ENCODE measurements around the gene NAP1L3. TPM values are rescaled to one million over a fixed set of nuclear protein-coding genes. Genes with fewer than 3 reads are reported as not detected.

Gene NAP1L3
- 1 to 10 TPM in 2 of 4 donors, not detected in 2; 2.3 to 5.1 TPM for polyA plus RNA-seq
- long read RNA-seq, donor 1, transcript NAP1L3-201 (1 exons, 2,639 nt): major isoform, 8 of 8 reads
- long read RNA-seq, donor 1, partial matches to known transcripts: 0 of 8 reads
- long read RNA-seq, donor 1, other reads (novel, unspliced or antisense): 0 of 8 reads
- long read RNA-seq, donor 2, partial matches to known transcripts: 0 of 2 reads
- long read RNA-seq, donor 2, other reads (novel, unspliced or antisense): 0 of 2 reads
- long read RNA-seq, donor 3, transcript NAP1L3-201 (1 exons, 2,639 nt): major isoform, 5 of 5 reads
- long read RNA-seq, donor 3, partial matches to known transcripts: 0 of 5 reads
- long read RNA-seq, donor 3, other reads (novel, unspliced or antisense): 0 of 5 reads
- long read RNA-seq, donor 4: 0 reads
- long read RNA-seq, donor 5, transcript NAP1L3-201 (1 exons, 2,639 nt): major isoform, 5 of 5 reads
- long read RNA-seq, donor 5, partial matches to known transcripts: 0 of 5 reads
- long read RNA-seq, donor 5, other reads (novel, unspliced or antisense): 0 of 5 reads
- long read RNA-seq, donor 6, partial matches to known transcripts: 0 of 2 reads
- long read RNA-seq, donor 6, other reads (novel, unspliced or antisense): 0 of 2 reads
- long read RNA-seq, donor 7, transcript NAP1L3-201 (1 exons, 2,639 nt): major isoform, 41 of 41 reads
- long read RNA-seq, donor 7, partial matches to known transcripts: 0 of 41 reads
- long read RNA-seq, donor 7, other reads (novel, unspliced or antisense): 0 of 41 reads
- long read RNA-seq, donor 8, partial matches to known transcripts: 0 of 2 reads
- long read RNA-seq, donor 8, other reads (novel, unspliced or antisense): 0 of 2 reads
- long read RNA-seq, donor 9, partial matches to known transcripts: 0 of 1 reads
- long read RNA-seq, donor 9, other reads (novel, unspliced or antisense): 0 of 1 reads
- long read RNA-seq, donor 10, transcript NAP1L3-201 (1 exons, 2,639 nt): major isoform, 32 of 32 reads
- long read RNA-seq, donor 10, partial matches to known transcripts: 0 of 32 reads
- long read RNA-seq, donor 10, other reads (novel, unspliced or antisense): 0 of 32 reads

GRCh38 chrX:93673056-93673868 is at the start of gene NAP1L3:
Gene NAP1L3 (minus strand): TSS chrX:93673578. CDS start chrX:93673304, 274 bp downstream.
- FAIRE-seq (no peak), DNase-seq (peak in 1 of 2 donors; percentile 42)
- H3K4me3 ChIP-seq (ENCODE audit: low read depth in 1 of 3, low read length in 3 of 3): peak within 1 kb of the TSS in 1 of 3 donors; percentile 45
- peak within 1 kb of the TSS in 2 of 3 donors; percentile 38 to 47 for H3K27ac ChIP-seq (ENCODE audit: low read depth in 1 of 3, low read length in 2 of 3)
- no peaks in the 10 kb centered on the region for H3K36me3 ChIP-seq (ENCODE audit: control insufficient read depth in 3 of 3, insufficient read depth in 2 of 3, low read depth in 1 of 3, low read length in 3 of 3)
- no peaks in the 10 kb centered on the region for H3K4me1 ChIP-seq (ENCODE audit: control insufficient read depth in 3 of 3, insufficient read depth in 2 of 3, low read depth in 1 of 3, low read length in 2 of 3)
- no peaks in the 10 kb centered on the region for H3K9me3 ChIP-seq (ENCODE audit: control insufficient read depth in 2 of 2, insufficient read depth in 1 of 2, low read depth in 1 of 2, low read length in 1 of 2)
- H3K27me3 ChIP-seq (ENCODE audit: control insufficient read depth in 3 of 3, insufficient read depth in 3 of 3, low read length in 3 of 3): no peaks in the 10 kb centered on the region
- 2 to 11% (median 9%) methylated on average over 38 to 51 of the region's 51 CpGs for WGBS, 3 donors

- FAIRE-seq (no peak), DNase-seq (no peak)
- no peak overlapping the region for H3K27ac ChIP-seq (ENCODE audit: low read depth in 1 of 3, low read length in 2 of 3)
- no peaks in the 10 kb centered on the region for H3K27me3 ChIP-seq (ENCODE audit: control insufficient read depth in 3 of 3, insufficient read depth in 3 of 3, low read length in 3 of 3)
- no peaks in the 10 kb centered on the region for H3K9me3 ChIP-seq (ENCODE audit: control insufficient read depth in 2 of 2, insufficient read depth in 1 of 2, low read depth in 1 of 2, low read length in 1 of 2)
- 87 to 93% (median 91%) methylated on average over 4 of the region's 4 CpGs for WGBS, 3 donors
- H3K4me1 ChIP-seq (ENCODE audit: control insufficient read depth in 3 of 3, insufficient read depth in 2 of 3, low read depth in 1 of 3, low read length in 2 of 3): no peaks in the 10 kb centered on the region
- no peaks in the 10 kb centered on the region for H3K36me3 ChIP-seq (ENCODE audit: control insufficient read depth in 3 of 3, insufficient read depth in 2 of 3, low read depth in 1 of 3, low read length in 3 of 3)
- no peak overlapping the region for H3K4me3 ChIP-seq (ENCODE audit: low read depth in 1 of 3, low read length in 3 of 3)
These were observed 37.7 kb upstream of the NAP1L3 start for GRCh38 chrX:93711076-93711475.

GRCh38 chrX:93703701-93704100 is 30.3 kb upstream of the NAP1L3 start:
- Histone ChIP-seq H3K36me3 (ENCODE audit: control insufficient read depth in 3 of 3, insufficient read depth in 2 of 3, low read depth in 1 of 3, low read length in 3 of 3) (no peaks in the 10 kb centered on the region), H3K27ac (ENCODE audit: low read depth in 1 of 3, low read length in 2 of 3) (no peak overlapping the region), H3K4me1 (ENCODE audit: control insufficient read depth in 3 of 3, insufficient read depth in 2 of 3, low read depth in 1 of 3, low read length in 2 of 3) (no peaks in the 10 kb centered on the region), H3K9me3 (ENCODE audit: control insufficient read depth in 2 of 2, insufficient read depth in 1 of 2, low read depth in 1 of 2, low read length in 1 of 2) (no peaks in the 10 kb centered on the region), H3K27me3 (ENCODE audit: control insufficient read depth in 3 of 3, insufficient read depth in 3 of 3, low read length in 3 of 3) (no peaks in the 10 kb centered on the region), H3K4me3 (ENCODE audit: low read depth in 1 of 3, low read length in 3 of 3) (no peak overlapping the region)
- DNase-seq (no peak), FAIRE-seq (no peak)
- WGBS, 3 donors: 64 to 74% (median 70%) methylated on average over 2 of the region's 2 CpGs

GRCh38 chrX:93695981-93696380 is 22.6 kb upstream of the NAP1L3 start:
- H3K4me1 ChIP-seq (ENCODE audit: control insufficient read depth in 3 of 3, insufficient read depth in 2 of 3, low read depth in 1 of 3, low read length in 2 of 3): no peaks in the 10 kb centered on the region
- H3K36me3 ChIP-seq (ENCODE audit: control insufficient read depth in 3 of 3, insufficient read depth in 2 of 3, low read depth in 1 of 3, low read length in 3 of 3): no peaks in the 10 kb centered on the region
- H3K4me3 ChIP-seq (ENCODE audit: low read depth in 1 of 3, low read length in 3 of 3): no peak overlapping the region
- no peaks in the 10 kb centered on the region for H3K9me3 ChIP-seq (ENCODE audit: control insufficient read depth in 2 of 2, insufficient read depth in 1 of 2, low read depth in 1 of 2, low read length in 1 of 2)
- H3K27ac ChIP-seq (ENCODE audit: low read depth in 1 of 3, low read length in 2 of 3): no peak overlapping the region
- no peaks in the 10 kb centered on the region for H3K27me3 ChIP-seq (ENCODE audit: control insufficient read depth in 3 of 3, insufficient read depth in 3 of 3, low read length in 3 of 3)
- FAIRE-seq (no peak), DNase-seq (no peak)
- WGBS, 3 donors: 89 to 93% (median 89%) methylated on average over 6 of the region's 6 CpGs

- Histone ChIP-seq H3K4me3 (ENCODE audit: low read depth in 1 of 3, low read length in 3 of 3) (peak within 1 kb of the TSS in 1 of 3 donors; percentile 45), H3K9me3 (ENCODE audit: control insufficient read depth in 2 of 2, insufficient read depth in 1 of 2, low read depth in 1 of 2, low read length in 1 of 2) (no peaks in the 10 kb centered on the region), H3K27me3 (ENCODE audit: control insufficient read depth in 3 of 3, insufficient read depth in 3 of 3, low read length in 3 of 3) (no peaks in the 10 kb centered on the region), H3K4me1 (ENCODE audit: control insufficient read depth in 3 of 3, insufficient read depth in 2 of 3, low read depth in 1 of 3, low read length in 2 of 3) (no peaks in the 10 kb centered on the region), H3K27ac (ENCODE audit: low read depth in 1 of 3, low read length in 2 of 3) (peak within 1 kb of the TSS in 2 of 3 donors; percentile 38 to 47), H3K36me3 (ENCODE audit: control insufficient read depth in 3 of 3, insufficient read depth in 2 of 3, low read depth in 1 of 3, low read length in 3 of 3) (no peaks in the 10 kb centered on the region)
- 2 to 12% (median 12%) methylated on average over 11 of the region's 11 CpGs for WGBS, 3 donors
- FAIRE-seq (no peak), DNase-seq (no peak)
These were observed 492 bp upstream of the NAP1L3 start, which contains the start of gene FAM133A for GRCh38 chrX:93673869-93674271. Gene FAM133A (plus strand): TSS chrX:93674206. CDS start chrX:93709420, 35,214 bp downstream.

- H3K36me3 ChIP-seq (ENCODE audit: control insufficient read depth in 3 of 3, insufficient read depth in 2 of 3, low read depth in 1 of 3, low read length in 3 of 3): no peaks in the 10 kb centered on the region
- no peak overlapping the region for H3K27ac ChIP-seq (ENCODE audit: low read depth in 1 of 3, low read length in 2 of 3)
- DNase-seq: no peak
- 90 to 92% (median 91%) methylated on average over 7 of the region's 7 CpGs for WGBS, 3 donors
- no peaks in the 10 kb centered on the region for H3K9me3 ChIP-seq (ENCODE audit: control insufficient read depth in 2 of 2, insufficient read depth in 1 of 2, low read depth in 1 of 2, low read length in 1 of 2)
- no peak for FAIRE-seq
- no peaks in the 10 kb centered on the region for H3K27me3 ChIP-seq (ENCODE audit: control insufficient read depth in 3 of 3, insufficient read depth in 3 of 3, low read length in 3 of 3)
- H3K4me3 ChIP-seq (ENCODE audit: low read depth in 1 of 3, low read length in 3 of 3): no peak overlapping the region
- no peaks in the 10 kb centered on the region for H3K4me1 ChIP-seq (ENCODE audit: control insufficient read depth in 3 of 3, insufficient read depth in 2 of 3, low read depth in 1 of 3, low read length in 2 of 3)
These were observed 12.8 kb downstream of the NAP1L3 start for GRCh38 chrX:93660575-93660974.

- no peaks in the 10 kb centered on the region for H3K36me3 ChIP-seq (ENCODE audit: control insufficient read depth in 3 of 3, insufficient read depth in 2 of 3, low read depth in 1 of 3, low read length in 3 of 3)
- no peak overlapping the region for H3K27ac ChIP-seq (ENCODE audit: low read depth in 1 of 3, low read length in 2 of 3)
- DNase-seq (no peak), FAIRE-seq (no peak)
- WGBS, 3 donors: 66 to 83% (median 79%) methylated on average over 1 of the region's 1 CpG
- H3K9me3 ChIP-seq (ENCODE audit: control insufficient read depth in 2 of 2, insufficient read depth in 1 of 2, low read depth in 1 of 2, low read length in 1 of 2): no peaks in the 10 kb centered on the region
- no peaks in the 10 kb centered on the region for H3K27me3 ChIP-seq (ENCODE audit: control insufficient read depth in 3 of 3, insufficient read depth in 3 of 3, low read length in 3 of 3)
- no peaks in the 10 kb centered on the region for H3K4me1 ChIP-seq (ENCODE audit: control insufficient read depth in 3 of 3, insufficient read depth in 2 of 3, low read depth in 1 of 3, low read length in 2 of 3)
- no peak overlapping the region for H3K4me3 ChIP-seq (ENCODE audit: low read depth in 1 of 3, low read length in 3 of 3)
These were observed 24.0 kb downstream of the NAP1L3 start for GRCh38 chrX:93649381-93649780.

All from small intestine (tissue), 16 donors.